ENCODE measurements around the gene SCAPER. TPM values are rescaled to one million over a fixed set of nuclear protein-coding genes. Genes with fewer than 3 reads are reported as not detected.
A peak's percentile ranks its signal among the peaks of the same experiment; 100 is the strongest.

The SCAPER gene
- total and polyA plus RNA-seq, 12 donors, result 6.9 to 48.1 (median 39.5) TPM

- H3K27me3 ChIP-seq, result no peaks in the 10 kb centered on the region
- WGBS, 2 donors, result 84 to 87% methylated on average over 7 of the region's 7 CpGs
- peaks cover 0 to 13% (median 0%) of the 10 kb centered on the region in 9 donors for H3K36me3 ChIP-seq
- no peak for TF ChIP-seq CTCF (IDR thresholded peaks at IDR 0.05)
- no peak overlapping the region for H3K4me3 ChIP-seq
- ATAC-seq (no peak), DNase-seq (no peak)
- intact Hi-C loops (cut with DNase I), result no loop called here
- H3K9me3 ChIP-seq, result peaks cover 0 to 5% (median 0%) of the 10 kb centered on the region in 11 donors
- peaks cover 0 to 6% (median 0%) of the 10 kb centered on the region in 9 donors for H3K4me1 ChIP-seq
- H3K27ac ChIP-seq, result no peak overlapping the region
Measured at GRCh38 chr15:76588811-76589747, 316.1 kb downstream of the SCAPER start.

GRCh38 chr15:76585576-76585897 lies 319.6 kb downstream of the SCAPER start:
- H3K27me3 ChIP-seq, result no peaks in the 10 kb centered on the region
- DNase-seq (no peak), ATAC-seq (peak in 2 of 8 donors; percentile 29 to 51)
- no peak for TF ChIP-seq CTCF (IDR thresholded peaks at IDR 0.05)
- H3K27ac ChIP-seq, result peak overlapping the region in 7 of 10 donors; percentile 18 to 70 (median 45)
- peaks cover 0 to 36% (median 25%) of the 10 kb centered on the region in 11 donors for H3K9me3 ChIP-seq
- H3K36me3 ChIP-seq, result peaks cover 0 to 13% (median 0%) of the 10 kb centered on the region in 9 donors
- intact Hi-C loops (cut with DNase I), result no loop called here
- H3K4me1 ChIP-seq, result peaks cover 0 to 6% (median 0%) of the 10 kb centered on the region in 9 donors
- no peak overlapping the region for H3K4me3 ChIP-seq

DNA sequence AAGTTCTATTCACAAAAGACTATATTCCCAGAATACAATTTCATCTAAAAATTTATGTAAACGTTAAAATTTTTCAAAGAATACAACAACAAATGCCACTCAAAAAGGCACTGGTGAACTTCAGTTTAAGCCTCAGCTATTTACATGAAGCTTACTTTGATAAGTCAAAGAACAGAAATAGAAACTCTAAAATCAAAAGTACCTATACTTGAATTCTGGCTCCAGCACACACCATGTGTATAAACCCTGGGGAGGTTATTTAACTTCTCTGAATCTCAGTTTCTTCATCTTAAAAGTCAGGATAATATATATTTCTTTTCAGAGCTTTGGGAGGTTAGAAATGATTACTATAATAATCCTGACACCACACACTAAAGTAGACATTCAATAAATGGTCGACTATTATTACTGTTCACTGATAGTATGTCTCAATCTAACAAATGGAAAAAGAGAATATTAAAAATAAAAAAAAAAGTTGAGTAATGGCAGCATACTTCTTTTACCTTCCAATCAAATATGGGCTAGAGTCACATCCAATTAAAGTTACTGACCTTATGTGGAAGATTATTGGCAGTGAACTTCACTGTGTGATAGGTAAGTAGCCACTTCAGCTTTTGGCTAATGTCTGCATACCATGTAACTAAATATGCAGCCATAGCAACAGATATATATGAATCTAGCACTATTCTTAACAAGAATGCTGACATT lies 320.1 kb downstream of the SCAPER start:
- no peak overlapping the region for H3K4me3 ChIP-seq
- peak overlapping the region in 8 of 10 donors; percentile 18 to 70 (median 46) for H3K27ac ChIP-seq
- peaks cover 0 to 9% (median 0%) of the 10 kb centered on the region in 9 donors for H3K36me3 ChIP-seq
- no peak for DNase-seq
- intact Hi-C loops (cut with DNase I), result no loop called here
- peaks cover 0 to 6% (median 0%) of the 10 kb centered on the region in 9 donors for H3K4me1 ChIP-seq
- 51 to 63% methylated on average over 2 of the region's 2 CpGs for WGBS, 2 donors
- no peaks in the 10 kb centered on the region for H3K27me3 ChIP-seq
- TF ChIP-seq CTCF (IDR thresholded peaks at IDR 0.05), result no peak
- ATAC-seq, result peak in 7 of 8 donors; percentile 61 to 91 (median 86)
- H3K9me3 ChIP-seq, result peaks cover 0 to 41% (median 27%) of the 10 kb centered on the region in 11 donors

DNA sequence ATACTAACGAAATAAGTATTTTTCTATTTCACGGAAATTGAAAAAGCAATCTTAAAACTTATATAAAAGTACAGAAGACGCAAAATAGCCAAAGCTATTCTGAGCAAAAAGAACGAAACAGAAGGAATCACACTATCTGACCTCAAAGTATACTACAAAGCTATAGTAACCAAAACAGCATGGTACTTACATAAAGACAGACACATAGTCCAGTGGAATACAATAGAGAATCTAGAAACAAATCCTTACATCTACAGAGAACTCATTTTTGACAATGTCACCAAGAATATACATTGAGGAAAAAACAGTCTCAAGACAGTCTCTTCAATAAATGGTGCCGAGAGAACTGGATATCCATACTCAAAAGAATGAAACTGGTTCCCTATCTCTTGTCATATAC lies 322.6 kb downstream of the SCAPER start:
- TF ChIP-seq CTCF (IDR thresholded peaks at IDR 0.05), result no peak
- Histone ChIP-seq H3K9me3 (peaks cover 0 to 46% (median 27%) of the 10 kb centered on the region in 11 donors), H3K27me3 (no peaks in the 10 kb centered on the region), H3K4me1 (peaks cover 0 to 7% (median 1%) of the 10 kb centered on the region in 9 donors), H3K27ac (no peak overlapping the region), H3K4me3 (no peak overlapping the region), H3K36me3 (no peaks in the 10 kb centered on the region)
- ATAC-seq, result no peak
- no peak for DNase-seq
- 78 to 90% methylated on average over 5 of the region's 5 CpGs for WGBS, 2 donors
- intact Hi-C loops (cut with DNase I), result no loop called here

Measured in heart right ventricle (tissue), 16 donors.